ENCODE measurements around the gene NOTCH2. TPM values are rescaled to one million over a fixed set of nuclear protein-coding genes. Genes with fewer than 3 reads are reported as not detected.

The NOTCH2 gene
- total and polyA plus RNA-seq, 9 donors = 21.3 to 149 (median 105) TPM

- no peak for DNase-seq
- TF ChIP-seq POLR2A (IDR thresholded peaks at IDR 0.05) (no peak), EP300 (IDR thresholded peaks at IDR 0.05) (no peak), CTCF (IDR thresholded peaks at IDR 0.05) (no peak)
- H3K27me3 ChIP-seq = no peaks in the 10 kb centered on the region
- H3K4me3 ChIP-seq = no peak overlapping the region
- no peak overlapping the region for H3K27ac ChIP-seq
- intact Hi-C loops (cut with DNase I) = no loop called here
- 92 to 98% (median 96%) methylated on average over 2 of the region's 2 CpGs for WGBS, 3 donors
- H3K36me3 ChIP-seq = no peaks in the 10 kb centered on the region
- peaks cover 2% of the 10 kb centered on the region for H3K4me1 ChIP-seq (ENCODE audit: insufficient read depth)
- no peaks in the 10 kb centered on the region for H3K9me3 ChIP-seq
Observed at GRCh38 chr1:119988306-119989062, 81.0 kb downstream of the NOTCH2 start.

- WGBS, 3 donors = 90 to 96% (median 93%) methylated on average over 1 of the region's 1 CpG
- no peak for TF ChIP-seq EP300 (IDR thresholded peaks at IDR 0.05)
- TF ChIP-seq CTCF (IDR thresholded peaks at IDR 0.05) = no peak
- no peak for TF ChIP-seq POLR2A (IDR thresholded peaks at IDR 0.05)
- H3K9me3 ChIP-seq = no peaks in the 10 kb centered on the region
- intact Hi-C loops (cut with DNase I) = no loop called here
- no peaks in the 10 kb centered on the region for H3K36me3 ChIP-seq
- DNase-seq = no peak
- peaks cover 3% of the 10 kb centered on the region for H3K4me1 ChIP-seq (ENCODE audit: insufficient read depth)
- no peaks in the 10 kb centered on the region for H3K27me3 ChIP-seq
- no peak overlapping the region for H3K27ac ChIP-seq
- no peak overlapping the region for H3K4me3 ChIP-seq
Observed at GRCh38 chr1:119987686-119988085, 81.8 kb downstream of the NOTCH2 start.

GRCh38 chr1:119987112-119987511, 82.3 kb downstream of the NOTCH2 start:
- no peak for DNase-seq
- Histone ChIP-seq H3K9me3 (no peaks in the 10 kb centered on the region), H3K27me3 (no peaks in the 10 kb centered on the region), H3K4me1 (ENCODE audit: insufficient read depth) (peaks cover 7% of the 10 kb centered on the region), H3K27ac (no peak overlapping the region), H3K36me3 (no peaks in the 10 kb centered on the region), H3K4me3 (no peak overlapping the region)
- TF ChIP-seq CTCF (IDR thresholded peaks at IDR 0.05) (no peak), POLR2A (IDR thresholded peaks at IDR 0.05) (no peak), EP300 (IDR thresholded peaks at IDR 0.05) (no peak)
- WGBS, 3 donors = 59 to 84% (median 71%) methylated on average over 2 of the region's 2 CpGs
- intact Hi-C loops (cut with DNase I) = no loop called here

DNA sequence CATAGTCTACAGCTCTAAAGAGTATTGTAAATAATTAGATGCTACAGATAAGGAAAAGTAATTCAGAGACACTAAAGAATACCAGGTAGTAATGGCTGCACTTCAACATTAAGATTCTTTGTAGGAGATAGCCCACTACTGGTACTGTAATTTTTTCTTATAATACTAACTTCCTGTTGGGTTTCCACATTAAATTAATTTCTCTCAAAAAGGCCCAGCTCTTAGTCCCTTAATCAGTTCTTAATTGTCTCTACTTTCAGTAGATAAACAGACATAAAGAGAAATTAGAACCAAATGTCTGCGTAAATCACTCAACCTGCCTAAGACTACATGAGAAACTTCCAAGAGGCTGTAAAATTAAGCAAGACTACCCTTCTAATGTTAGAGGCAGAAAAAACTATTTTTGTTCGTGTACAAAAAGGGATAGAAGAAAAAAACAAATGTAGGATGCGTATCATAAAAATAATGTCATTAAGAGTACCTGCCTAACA, 83.4 kb downstream of the NOTCH2 start:
- H3K27ac ChIP-seq = no peak overlapping the region
- peaks cover 11% of the 10 kb centered on the region for H3K4me1 ChIP-seq (ENCODE audit: insufficient read depth)
- intact Hi-C loops (cut with DNase I) = no loop called here

More for the DNA sequence above, 83.4 kb downstream of the NOTCH2 start:
- 57 to 80% (median 75%) methylated on average over 3 of the region's 3 CpGs for WGBS, 3 donors
- no peaks in the 10 kb centered on the region for H3K36me3 ChIP-seq
- TF ChIP-seq CTCF (IDR thresholded peaks at IDR 0.05) (no peak), POLR2A (IDR thresholded peaks at IDR 0.05) (no peak), EP300 (IDR thresholded peaks at IDR 0.05) (no peak)
- H3K9me3 ChIP-seq = no peaks in the 10 kb centered on the region
- no peak for DNase-seq
- no peak overlapping the region for H3K4me3 ChIP-seq
- H3K27me3 ChIP-seq = no peaks in the 10 kb centered on the region

All from ovary (tissue), 9 donors.